CD4-positive, alpha-beta memory T cell (primary cell): ENCODE measurements around the gene PWWP2B. TPM values are rescaled to one million over a fixed set of nuclear protein-coding genes. Genes with fewer than 3 reads are reported as not detected.

Experiments used
- CTCF ChIA-PET: fragments of 350-600 bp; sonication (Branson Sonifier 250); formaldehyde crosslinking; loops from one replicate; lab custom pipeline; 2021; ENCODE audit warnings: inconsistent platforms; ENCODE audit not compliant: partially characterized antibody; lab: Charles Lee
- POLR2A ChIA-PET: fragments of 350-600 bp; sonication (Branson Sonifier 250); formaldehyde crosslinking; loops from one replicate; lab custom pipeline; 2021; ENCODE audit not compliant: partially characterized antibody; lab: Charles Lee
- DNase-seq, 5 donors: peaks; one replicate each; pipeline versions ENCODE4 v3.0.0 to v3.0.0-alpha.2; 2020 to 2022; ENCODE audit warnings: mixed read lengths in 1 of 5
- H3K27ac ChIP-seq: one replicate; pipeline ENCODE4 v1.7.0; 2013; ENCODE audit warnings: low read depth, low read length
- H3K27me3 ChIP-seq: 2 replicates; pipeline ENCODE4 v1.7.0; 2013; ENCODE audit warnings: mild to moderate bottlenecking, low read length, moderate library complexity; ENCODE audit not compliant: insufficient read depth
- H3K36me3 ChIP-seq: 2 replicates; pipeline ENCODE4 v1.7.0; 2013; ENCODE audit warnings: mild to moderate bottlenecking, low read length, moderate library complexity; ENCODE audit not compliant: insufficient read depth
- H3K4me1 ChIP-seq: 2 replicates; pipeline ENCODE4 v1.7.0; 2013; ENCODE audit warnings: mild to moderate bottlenecking, low read length, moderate library complexity; ENCODE audit not compliant: insufficient read depth
- H3K4me3 ChIP-seq, 2 donors: one replicate each; pipeline ENCODE4 v1.7.0; 2013; ENCODE audit warnings: low read length in 2 of 2, mild to moderate bottlenecking in 1 of 2
- H3K9me3 ChIP-seq, 2 donors: one replicate each; pipeline ENCODE4 v1.7.0; 2013; ENCODE audit warnings: low read length in 2 of 2, control low read depth in 1 of 2; ENCODE audit not compliant: control insufficient read depth in 1 of 2
- H3K27ac Mint-ChIP-seq, 7 donors: one replicate each; pipeline ENCODE4 v1.8.0; 2020 to 2021; ENCODE audit warnings: mixed read lengths in 7 of 7, mild to moderate bottlenecking in 6 of 7, inconsistent platforms in 3 of 7, moderate library complexity in 3 of 7
- H3K27me3 Mint-ChIP-seq, 2 donors: one replicate each; pipeline ENCODE4 v1.8.0; 2020 to 2021; ENCODE audit warnings: mixed read lengths in 2 of 2
- H3K36me3 Mint-ChIP-seq, 2 donors: one replicate each; pipeline ENCODE4 v1.8.0; 2020 to 2021; ENCODE audit warnings: mixed read lengths in 2 of 2, inconsistent platforms in 1 of 2, mild to moderate bottlenecking in 1 of 2
- H3K4me1 Mint-ChIP-seq, 4 donors: one replicate each; pipeline ENCODE4 v1.8.0; 2020 to 2021; ENCODE audit warnings: mixed read lengths in 4 of 4, mild to moderate bottlenecking in 1 of 4
- H3K4me3 Mint-ChIP-seq, 8 donors: one replicate each; pipeline ENCODE4 v1.8.0; 2020 to 2021; ENCODE audit warnings: mixed read lengths in 8 of 8, mild to moderate bottlenecking in 7 of 8, moderate library complexity in 6 of 8, inconsistent platforms in 3 of 8
- H3K9me3 Mint-ChIP-seq, 8 donors: one replicate each; pipeline ENCODE4 v1.8.0; 2020 to 2021; ENCODE audit warnings: mixed read lengths in 8 of 8, mild to moderate bottlenecking in 5 of 8, inconsistent platforms in 3 of 8, moderate library complexity in 1 of 8
- intact Hi-C: fragments of 100-400 bp; cut with micrococcal nuclease; formaldehyde crosslinking; loops from one replicate; pipeline ENCODE4 v1.15.1; 2023
- polyA plus RNA-seq, 2 donors: library from polyadenylated mRNA; unstranded; fragments of 300-500 nt; fragmentation: Illumina TruSeq; gene quantifications; one replicate each; pipeline ENCODE4 v1.2.3, GENCODE V29; 2021
- total RNA-seq, 2 experiments: library from RNA; stranded (reverse); gene quantifications; one replicate each; pipeline ENCODE4 v1.2.3, GENCODE V29; 2021

PWWP2B gene
- total and polyA plus RNA-seq, 4 experiments from 2014 or later = 0.92 to 9.9 (median 6.3) TPM

DNA sequence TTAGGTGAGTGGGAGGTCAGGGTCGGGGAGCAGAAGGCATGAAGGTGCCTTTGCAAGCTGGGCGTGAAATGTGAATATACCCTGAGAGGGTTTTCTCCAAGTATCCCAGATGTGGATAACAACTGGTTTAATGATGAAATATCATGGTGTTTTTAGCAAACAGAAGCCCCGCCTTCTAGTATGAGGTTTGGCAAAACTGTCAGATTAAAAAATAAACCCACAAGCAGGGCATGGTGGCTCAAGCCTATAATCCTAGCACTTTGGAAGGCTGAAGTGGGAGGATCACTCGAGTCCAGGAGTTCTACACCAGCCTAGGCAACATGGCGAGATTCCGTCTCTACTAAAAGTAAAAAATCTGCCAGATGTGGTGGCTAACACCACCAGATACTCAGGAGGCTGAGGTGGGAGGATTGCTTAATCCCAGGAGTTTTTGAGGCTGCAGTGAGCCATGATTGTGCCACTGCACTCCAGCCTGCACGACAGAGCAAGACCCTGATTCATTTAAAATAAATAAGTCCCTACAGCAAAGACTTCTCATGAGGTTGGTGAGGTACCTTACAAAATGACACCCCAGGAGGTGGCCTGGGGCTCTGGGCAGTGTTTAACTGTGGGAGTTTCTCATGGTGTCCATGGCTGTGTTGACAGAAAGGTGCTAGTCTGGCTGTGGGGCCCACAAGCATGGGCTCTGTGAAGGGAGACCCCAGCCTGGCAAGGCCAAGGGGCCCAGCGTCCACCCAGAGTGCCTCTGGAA lies 6.7 kb upstream of the PWWP2B start:
- peaks cover 7% of the 10 kb centered on the region for H3K4me1 ChIP-seq
- no peaks in the 10 kb centered on the region for H3K9me3 ChIP-seq
- no peak overlapping the region for H3K27ac ChIP-seq
- CTCF ChIA-PET = interaction anchor here (1.0 to 1.1 kb wide), 3 partner anchors 39 to 64 kb away, joined by 3 to 4 read pairs (median 3); no protein-coding TSS in a partner anchor
- Mint-ChIP-seq H3K9me3 (peaks cover 0 to 8% (median 0%) of the 10 kb centered on the region in 8 donors), H3K27ac (peak overlapping the region in 3 of 7 donors; percentile 6 to 70 (median 18)), H3K27me3 (no peaks in the 10 kb centered on the region), H3K36me3 (no peaks in the 10 kb centered on the region), H3K4me1 (peaks cover 6 to 21% (median 8%) of the 10 kb centered on the region in 4 donors), H3K4me3 (peak overlapping the region in 1 of 8 donors; percentile 12)
- POLR2A ChIA-PET = interaction anchor here (1.7 kb wide), 1 partner anchor 62 kb away, joined by 5 read pairs; no protein-coding TSS in a partner anchor
- no peaks in the 10 kb centered on the region for H3K27me3 ChIP-seq
- intact Hi-C loops = no loop called here
- no peak overlapping the region for H3K4me3 ChIP-seq
- no peak for DNase-seq
- H3K36me3 ChIP-seq = no peaks in the 10 kb centered on the region

DNA sequence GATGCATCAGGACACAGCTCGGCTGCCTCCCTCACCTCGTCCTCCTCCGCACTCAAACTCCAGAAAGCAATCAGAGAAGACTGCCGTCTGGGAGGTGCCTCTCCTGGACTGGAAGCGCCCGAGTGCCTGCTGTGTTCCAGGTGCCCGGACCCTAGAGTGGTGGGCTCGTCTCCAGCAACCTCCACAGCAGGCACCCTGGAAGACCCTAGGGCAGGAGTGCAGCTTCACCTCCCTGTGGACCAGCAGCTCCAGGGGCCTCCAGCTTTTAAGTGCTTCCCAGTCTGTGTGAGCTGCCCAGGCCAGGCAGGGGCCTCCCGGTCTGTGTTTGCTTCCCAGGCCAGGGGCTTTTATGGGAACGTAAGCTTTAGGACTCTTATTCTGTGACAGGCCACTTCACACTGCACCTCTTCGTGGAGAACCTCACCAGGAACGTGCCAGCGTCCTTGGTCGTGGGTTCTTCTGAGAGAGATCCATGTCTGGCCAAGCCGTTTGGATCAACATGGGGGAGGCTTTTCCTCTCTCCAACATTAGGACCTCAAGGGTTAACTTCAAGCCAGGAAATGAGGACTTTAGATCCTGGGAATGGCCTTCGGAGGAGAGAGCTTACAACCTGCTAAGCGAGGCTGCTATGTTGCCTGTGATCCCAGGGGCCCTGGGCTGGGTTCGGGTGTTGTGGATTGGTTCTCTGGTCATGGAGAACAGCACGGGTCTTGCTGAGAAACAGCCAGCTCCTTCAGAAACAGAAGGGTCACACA lies 5.9 kb upstream of the PWWP2B start:
- Histone ChIP-seq H3K36me3 (no peaks in the 10 kb centered on the region), H3K27ac (no peak overlapping the region), H3K27me3 (no peaks in the 10 kb centered on the region), H3K4me1 (peaks cover 7% of the 10 kb centered on the region), H3K9me3 (no peaks in the 10 kb centered on the region), H3K4me3 (no peak overlapping the region)
- ChIA-PET CTCF (interaction anchor here (1.1 kb wide), 1 partner anchor 63 kb away, joined by 3 read pairs; no protein-coding TSS in a partner anchor), POLR2A (interaction anchor here (0.7 kb wide), 1 partner anchor 56 kb away, joined by 7 read pairs; no protein-coding TSS in a partner anchor)
- intact Hi-C loops = no loop called here
- Mint-ChIP-seq H3K9me3 (peaks cover 0 to 8% (median 0%) of the 10 kb centered on the region in 8 donors), H3K4me1 (peaks cover 4 to 21% (median 6%) of the 10 kb centered on the region in 4 donors), H3K27ac (peak overlapping the region in 3 of 7 donors; percentile 6 to 70 (median 43)), H3K36me3 (no peaks in the 10 kb centered on the region), H3K27me3 (no peaks in the 10 kb centered on the region), H3K4me3 (peak overlapping the region in 1 of 8 donors; percentile 12)
- DNase-seq = no peak

DNA sequence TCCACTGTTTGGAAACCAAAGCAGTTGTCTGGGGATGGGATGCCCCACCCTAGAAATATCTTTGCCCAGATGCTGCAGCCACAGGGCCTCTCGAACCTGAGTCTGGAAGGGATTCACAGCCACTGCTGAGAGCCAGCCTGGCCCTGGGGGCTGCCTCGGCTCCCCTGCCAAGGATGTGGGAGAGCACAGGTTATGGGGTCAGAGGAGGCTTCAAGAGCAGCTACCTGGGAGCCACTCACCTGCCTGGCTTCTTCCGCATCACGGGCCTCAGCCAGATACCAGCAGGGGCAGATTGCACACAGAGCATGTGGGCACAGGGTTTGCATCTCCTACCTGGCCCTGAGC lies 5.4 kb upstream of the PWWP2B start:
- Histone ChIP-seq H3K27me3 (no peaks in the 10 kb centered on the region), H3K9me3 (no peaks in the 10 kb centered on the region), H3K36me3 (no peaks in the 10 kb centered on the region), H3K4me1 (peaks cover 7% of the 10 kb centered on the region), H3K4me3 (no peak overlapping the region), H3K27ac (no peak overlapping the region)
- Mint-ChIP-seq H3K27ac (peak overlapping the region in 4 of 7 donors; percentile 2 to 63 (median 39)), H3K36me3 (no peaks in the 10 kb centered on the region), H3K9me3 (peaks cover 0 to 8% (median 0%) of the 10 kb centered on the region in 8 donors), H3K27me3 (no peaks in the 10 kb centered on the region), H3K4me3 (no peak overlapping the region), H3K4me1 (peaks cover 4 to 21% (median 6%) of the 10 kb centered on the region in 4 donors)
- intact Hi-C loops = no loop called here
- ChIA-PET POLR2A (interaction anchor here (0.7 kb wide), 1 partner anchor 55 kb away, joined by 7 read pairs; no protein-coding TSS in a partner anchor), CTCF (interaction anchor here (1.1 kb wide), 1 partner anchor 62 kb away, joined by 3 read pairs; no protein-coding TSS in a partner anchor)
- DNase-seq = no peak

DNA sequence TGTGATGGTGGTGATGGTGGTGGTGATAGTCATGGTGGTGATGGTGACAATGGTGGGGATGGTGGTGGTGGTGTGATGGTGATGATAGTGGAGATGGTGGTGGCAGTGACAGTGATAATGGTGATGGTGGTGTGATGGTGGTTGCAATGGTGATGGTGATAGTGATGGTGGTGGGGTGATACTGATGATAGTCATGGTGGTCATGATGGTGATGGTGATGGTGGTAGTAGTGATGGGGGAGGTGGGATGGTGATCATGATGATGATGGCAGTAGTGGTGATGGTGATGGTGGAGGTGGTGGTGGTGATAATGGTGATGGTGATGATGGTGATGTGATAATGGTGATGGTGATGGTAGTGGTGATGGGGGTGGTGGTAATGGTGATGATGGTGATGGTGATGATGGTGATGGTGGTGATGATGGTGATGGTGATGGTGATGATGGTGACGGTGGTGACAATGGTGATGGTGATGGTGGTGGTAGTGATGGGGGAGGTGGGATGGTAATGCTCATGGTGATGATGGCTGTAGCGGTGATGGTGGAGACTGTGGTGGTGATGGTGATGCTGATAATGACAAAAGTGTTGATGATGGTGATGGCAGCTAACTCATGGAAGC lies 4.7 kb upstream of the PWWP2B start:
- Mint-ChIP-seq H3K4me1 (peaks cover 4 to 21% (median 6%) of the 10 kb centered on the region in 4 donors), H3K36me3 (no peaks in the 10 kb centered on the region), H3K9me3 (peaks cover 0 to 8% (median 0%) of the 10 kb centered on the region in 8 donors), H3K27ac (peak overlapping the region; percentile 2 to 87 (median 63)), H3K4me3 (peak overlapping the region in 1 of 8 donors; percentile 11), H3K27me3 (no peaks in the 10 kb centered on the region)
- H3K27me3 ChIP-seq = no peaks in the 10 kb centered on the region
- intact Hi-C loops = no loop called here
- no peaks in the 10 kb centered on the region for H3K9me3 ChIP-seq
- no peaks in the 10 kb centered on the region for H3K36me3 ChIP-seq
- H3K4me3 ChIP-seq = no peak overlapping the region
- DNase-seq = no peak
- H3K27ac ChIP-seq = no peak overlapping the region
- CTCF ChIA-PET = no interaction called here
- peaks cover 6% of the 10 kb centered on the region for H3K4me1 ChIP-seq
- POLR2A ChIA-PET = interaction anchor here (2.1 kb wide), 1 partner anchor 55 kb away, joined by 10 read pairs; no protein-coding TSS in a partner anchor

DNA sequence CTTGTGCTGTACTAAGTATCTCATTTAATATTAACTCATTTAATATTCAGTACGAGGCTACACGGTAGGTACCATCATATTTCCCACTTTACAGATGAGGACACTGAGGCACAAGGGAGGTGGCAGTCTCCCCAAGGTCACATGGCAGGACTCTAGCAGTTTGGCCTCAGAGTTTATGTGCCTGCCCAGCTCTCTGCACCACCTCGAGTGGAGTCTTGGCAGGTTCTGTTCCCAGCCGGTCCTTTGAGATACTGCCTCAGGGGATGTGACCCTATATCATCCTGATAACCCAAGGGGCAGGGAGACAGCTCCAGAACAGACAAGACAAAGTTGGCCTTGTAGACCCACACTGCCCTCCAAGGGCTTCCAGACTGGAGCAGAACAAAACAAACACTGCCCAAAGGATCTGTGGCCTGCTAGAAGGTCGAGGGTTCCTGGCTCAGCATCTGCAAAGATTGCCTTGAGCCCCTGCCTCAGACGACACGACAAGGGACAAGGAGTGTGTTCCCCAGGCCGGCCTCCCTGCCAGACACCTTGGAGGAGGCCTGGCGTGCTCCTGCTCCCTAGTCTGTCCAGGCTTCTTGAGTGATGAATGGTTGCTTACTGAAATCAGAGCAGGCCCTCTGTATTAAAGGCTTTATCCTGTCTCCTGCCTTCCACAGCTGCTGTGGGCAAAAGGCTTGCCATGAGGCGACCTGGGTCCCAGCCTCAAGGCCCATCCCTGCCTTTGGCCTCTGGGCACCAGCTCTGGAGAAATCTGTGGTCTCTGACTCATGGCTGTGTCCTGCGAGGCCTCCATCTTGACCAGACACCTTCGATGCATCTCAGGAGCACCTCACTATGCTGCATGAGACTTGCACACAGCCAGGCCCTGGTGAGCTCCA lies 3.9 kb upstream of the PWWP2B start:
- intact Hi-C loops = no loop called here
- DNase-seq = peak in 1 of 5 donors; percentile 35
- H3K9me3 ChIP-seq = no peaks in the 10 kb centered on the region
- H3K9me3 Mint-ChIP-seq = peaks cover 0 to 8% (median 0%) of the 10 kb centered on the region in 8 donors
- ChIA-PET POLR2A (interaction anchor here (2.1 kb wide), 1 partner anchor 54 kb away, joined by 10 read pairs; no protein-coding TSS in a partner anchor), CTCF (interaction anchor here (1.0 to 1.4 kb wide), 2 partner anchors 54 to 67 kb away, joined by 3 read pairs; no protein-coding TSS in a partner anchor)
- H3K4me3 Mint-ChIP-seq = peak overlapping the region in 2 of 8 donors; percentile 61 to 67
- no peaks in the 10 kb centered on the region for H3K27me3 ChIP-seq
- H3K27ac Mint-ChIP-seq = peak overlapping the region; percentile 23 to 91 (median 69)
- H3K27ac ChIP-seq = no peak overlapping the region
- H3K4me1 Mint-ChIP-seq = peaks cover 5 to 22% (median 9%) of the 10 kb centered on the region in 4 donors
- peaks cover 6% of the 10 kb centered on the region for H3K4me1 ChIP-seq
- no peak overlapping the region for H3K4me3 ChIP-seq
- H3K36me3 ChIP-seq = no peaks in the 10 kb centered on the region
- H3K36me3 Mint-ChIP-seq = peaks cover 0 to 2% of the 10 kb centered on the region in 2 donors
- H3K27me3 Mint-ChIP-seq = no peaks in the 10 kb centered on the region

DNA sequence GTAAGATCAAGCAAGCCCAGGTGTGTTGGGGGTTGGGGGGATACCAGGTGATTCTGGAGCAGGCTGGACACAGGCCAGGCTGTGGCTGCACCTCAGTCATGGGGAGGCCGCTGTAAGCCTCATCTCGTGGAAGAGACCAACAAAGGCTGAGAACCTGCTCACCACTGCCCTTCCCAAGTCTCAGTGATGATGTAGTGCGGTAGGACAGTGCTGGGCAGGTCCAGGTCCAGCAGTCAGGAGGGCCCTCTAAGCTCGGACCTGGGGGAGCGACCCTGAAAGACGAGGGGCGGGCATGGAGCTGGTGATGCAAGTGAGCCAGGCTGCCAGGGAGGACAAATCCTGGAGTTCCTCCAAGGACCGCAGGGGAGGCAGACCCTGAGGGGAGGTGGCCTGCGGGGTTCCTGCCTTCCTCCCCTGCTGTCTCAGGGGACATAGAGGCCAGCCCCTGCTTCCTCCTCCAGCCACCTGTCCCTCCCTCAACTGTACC lies 3.3 kb upstream of the PWWP2B start:
- Histone ChIP-seq H3K9me3 (no peaks in the 10 kb centered on the region), H3K4me3 (no peak overlapping the region), H3K27ac (no peak overlapping the region), H3K36me3 (no peaks in the 10 kb centered on the region), H3K4me1 (peaks cover 13% of the 10 kb centered on the region), H3K27me3 (no peaks in the 10 kb centered on the region)
- DNase-seq = no peak
- ChIA-PET POLR2A (interaction anchor here (0.5 to 2.1 kb wide), 2 partner anchors 53 to 221 kb away, joined by 3 to 10 read pairs; no protein-coding TSS in a partner anchor), CTCF (interaction anchor here (1.0 to 1.4 kb wide), 2 partner anchors 53 to 67 kb away, joined by 3 read pairs; no protein-coding TSS in a partner anchor)
- Mint-ChIP-seq H3K4me1 (peaks cover 6 to 24% (median 13%) of the 10 kb centered on the region in 4 donors), H3K36me3 (peaks cover 0 to 2% of the 10 kb centered on the region in 2 donors), H3K27me3 (no peaks in the 10 kb centered on the region), H3K4me3 (peak overlapping the region in 2 of 8 donors; percentile 61 to 67), H3K9me3 (peaks cover 0 to 8% (median 0%) of the 10 kb centered on the region in 8 donors), H3K27ac (peak overlapping the region in 6 of 7 donors; percentile 52 to 91 (median 74))
- intact Hi-C loops = no loop called here
